ENCODE measurements around the gene CLOCK. TPM values are rescaled to one million over a fixed set of nuclear protein-coding genes. Genes with fewer than 3 reads are reported as not detected.

The CLOCK gene
- total RNA-seq, 1 experiment from 2014 or later = 19.4 TPM

DNA sequence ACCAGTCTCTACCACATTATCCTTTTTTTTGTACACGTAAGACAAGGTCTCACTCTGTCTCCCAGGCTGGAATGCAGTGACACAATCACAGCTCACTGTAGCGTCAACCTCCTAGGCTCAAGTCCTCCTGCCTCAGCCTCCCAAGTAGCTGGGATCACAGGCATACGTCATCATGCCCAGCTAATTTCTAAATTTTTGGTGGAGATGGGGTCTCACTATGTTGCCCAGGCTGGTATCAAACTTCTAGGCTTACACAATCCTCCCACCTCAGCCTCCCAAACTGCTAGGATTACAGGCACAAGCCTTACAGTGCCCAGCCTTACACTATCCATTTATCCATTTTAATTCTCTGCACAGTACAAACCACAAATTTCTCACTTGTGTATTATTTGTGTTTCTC is 58.0 kb downstream of the CLOCK start:
- Histone ChIP-seq H3K27ac (no peak overlapping the region), H3K4me1 (replicated peaks; ENCODE audit: insufficient read depth) (no peaks in the 10 kb centered on the region), H3K36me3 (ENCODE audit: low read depth) (peaks cover 5% of the 10 kb centered on the region; the same call in 1 of the 2 replicates), H3K4me3 (no peak overlapping the region), H2AFZ (no peak overlapping the region), H3K79me2 (ENCODE audit: low read depth) (no peaks in the 10 kb centered on the region), H3K9me3 (ENCODE audit: insufficient read depth, low read depth) (no peaks in the 10 kb centered on the region), H3K27me3 (ENCODE audit: insufficient read depth, low read depth) (no peaks in the 10 kb centered on the region), H3F3A (ENCODE audit: insufficient read depth, low read depth) (no peaks in the 10 kb centered on the region; the same call in 1 of the 2 replicates), H3K4me2 (no peak overlapping the region), H3K9me2 (ENCODE audit: insufficient read depth) (no peaks in the 10 kb centered on the region), H4K20me1 (ENCODE audit: insufficient read depth) (no peaks in the 10 kb centered on the region)
- TF ChIP-seq, protein P1, sequence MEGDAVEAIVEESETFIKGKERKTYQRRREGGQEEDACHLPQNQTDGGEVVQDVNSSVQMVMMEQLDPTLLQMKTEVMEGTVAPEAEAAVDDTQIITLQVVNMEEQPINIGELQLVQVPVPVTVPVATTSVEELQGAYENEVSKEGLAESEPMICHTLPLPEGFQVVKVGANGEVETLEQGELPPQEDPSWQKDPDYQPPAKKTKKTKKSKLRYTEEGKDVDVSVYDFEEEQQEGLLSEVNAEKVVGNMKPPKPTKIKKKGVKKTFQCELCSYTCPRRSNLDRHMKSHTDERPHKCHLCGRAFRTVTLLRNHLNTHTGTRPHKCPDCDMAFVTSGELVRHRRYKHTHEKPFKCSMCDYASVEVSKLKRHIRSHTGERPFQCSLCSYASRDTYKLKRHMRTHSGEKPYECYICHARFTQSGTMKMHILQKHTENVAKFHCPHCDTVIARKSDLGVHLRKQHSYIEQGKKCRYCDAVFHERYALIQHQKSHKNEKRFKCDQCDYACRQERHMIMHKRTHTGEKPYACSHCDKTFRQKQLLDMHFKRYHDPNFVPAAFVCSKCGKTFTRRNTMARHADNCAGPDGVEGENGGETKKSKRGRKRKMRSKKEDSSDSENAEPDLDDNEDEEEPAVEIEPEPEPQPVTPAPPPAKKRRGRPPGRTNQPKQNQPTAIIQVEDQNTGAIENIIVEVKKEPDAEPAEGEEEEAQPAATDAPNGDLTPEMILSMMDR (conservative IDR thresholded peaks at IDR 0.05) = no peak
- TF ChIP-seq EZH2 (IDR thresholded peaks at IDR 0.05; ENCODE audit: low read depth) = no peak
- BruUV-seq (replicated peaks) = no TSS peak
- ChIA-PET CTCF (no interaction called here), POLR2A (ENCODE audit: unreplicated experiment) (no interaction called here)
- no peak for DNase-seq
- intact Hi-C loops (cut with micrococcal nuclease; ENCODE audit: unreplicated experiment) = no loop called here

DNA sequence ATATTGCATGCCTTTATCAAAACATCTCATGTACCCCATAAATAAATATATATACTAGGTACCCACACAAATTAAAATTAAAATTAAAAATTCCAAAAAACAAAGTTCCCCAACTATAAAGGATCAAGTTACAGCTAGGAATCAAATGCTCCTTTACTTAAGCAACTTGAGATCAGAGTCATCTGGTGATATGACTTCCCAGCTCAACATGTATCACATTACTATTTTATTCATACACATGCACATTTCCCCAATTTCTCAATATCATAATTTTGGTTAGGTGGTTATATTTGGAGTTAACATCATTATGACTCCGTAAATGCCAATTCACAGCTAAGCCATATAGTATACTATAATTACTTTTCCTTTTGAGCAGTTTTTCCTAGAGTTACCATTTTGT is 60.9 kb downstream of the CLOCK start:
- no peaks in the 10 kb centered on the region for H3K9me3 ChIP-seq (ENCODE audit: insufficient read depth, low read depth)
- intact Hi-C loops (cut with micrococcal nuclease; ENCODE audit: unreplicated experiment) = no loop called here
- no peaks in the 10 kb centered on the region for H3K9me2 ChIP-seq (ENCODE audit: insufficient read depth)
- H3K27ac ChIP-seq = no peak overlapping the region
- H3K4me1 ChIP-seq (replicated peaks; ENCODE audit: insufficient read depth) = no peaks in the 10 kb centered on the region
- ChIA-PET POLR2A (ENCODE audit: unreplicated experiment) (no interaction called here), CTCF (no interaction called here)
- H2AFZ ChIP-seq = no peak overlapping the region
- no peak overlapping the region for H3K4me3 ChIP-seq
- TF ChIP-seq, protein P1 (conservative IDR thresholded peaks at IDR 0.05) = no peak
- no peak for TF ChIP-seq EZH2 (IDR thresholded peaks at IDR 0.05; ENCODE audit: low read depth)
- H4K20me1 ChIP-seq (ENCODE audit: insufficient read depth) = no peaks in the 10 kb centered on the region
- H3K4me2 ChIP-seq = no peak overlapping the region
- no TSS peak for BruUV-seq (replicated peaks)
- H3K36me3 ChIP-seq (ENCODE audit: low read depth) = peaks cover 5% of the 10 kb centered on the region; the same call in 1 of the 2 replicates
- H3K27me3 ChIP-seq (ENCODE audit: insufficient read depth, low read depth) = no peaks in the 10 kb centered on the region
- no peak for DNase-seq
- no peaks in the 10 kb centered on the region for H3F3A ChIP-seq (ENCODE audit: insufficient read depth, low read depth)
- no peaks in the 10 kb centered on the region for H3K79me2 ChIP-seq (ENCODE audit: low read depth)

DNA sequence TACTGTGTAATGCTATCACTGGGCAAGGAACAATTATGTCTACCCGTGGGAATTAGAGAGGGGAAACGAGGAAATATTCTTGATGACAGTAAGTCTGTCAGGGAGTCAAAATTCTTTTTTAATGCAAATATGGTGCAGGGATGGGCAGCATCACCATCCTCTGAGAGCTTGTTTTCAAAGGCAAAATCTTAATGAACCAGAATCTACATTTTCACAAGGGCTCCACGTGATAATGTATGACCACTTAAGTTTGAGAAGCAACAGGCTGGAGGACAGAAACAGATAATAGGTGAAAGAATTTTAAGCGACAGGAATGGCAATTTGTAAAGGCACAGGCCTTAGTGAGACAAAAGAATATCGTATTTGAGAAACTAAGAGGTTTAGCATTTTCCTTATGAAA is 63.4 kb downstream of the CLOCK start:
- Histone ChIP-seq H3K4me1 (replicated peaks; ENCODE audit: insufficient read depth) (no peaks in the 10 kb centered on the region), H3K4me3 (no peak overlapping the region), H3K9me2 (ENCODE audit: insufficient read depth) (no peaks in the 10 kb centered on the region), H3K79me2 (ENCODE audit: low read depth) (no peaks in the 10 kb centered on the region), H3K9me3 (ENCODE audit: insufficient read depth, low read depth) (no peaks in the 10 kb centered on the region), H3F3A (ENCODE audit: insufficient read depth, low read depth) (no peaks in the 10 kb centered on the region), H3K36me3 (ENCODE audit: low read depth) (peaks cover 3% of the 10 kb centered on the region; the same call in 1 of the 2 replicates), H4K20me1 (ENCODE audit: insufficient read depth) (no peaks in the 10 kb centered on the region), H3K27me3 (ENCODE audit: insufficient read depth, low read depth) (no peaks in the 10 kb centered on the region), H3K27ac (no peak overlapping the region), H2AFZ (no peak overlapping the region), H3K4me2 (no peak overlapping the region)
- intact Hi-C loops (cut with micrococcal nuclease; ENCODE audit: unreplicated experiment) = no loop called here
- DNase-seq = no peak
- TF ChIP-seq, protein P1 (conservative IDR thresholded peaks at IDR 0.05) = no peak
- no peak for TF ChIP-seq EZH2 (IDR thresholded peaks at IDR 0.05; ENCODE audit: low read depth)
- ChIA-PET POLR2A (ENCODE audit: unreplicated experiment) (no interaction called here), CTCF (no interaction called here)
- no TSS peak for BruUV-seq (replicated peaks)
